Measurements from ENCODE around the gene OR10J5. TPM values are rescaled to one million over a fixed set of nuclear protein-coding genes. Genes with fewer than 3 reads are reported as not detected.

The OR10J5 gene
- total RNA-seq (2021; fragmentation: NEBNext Ultra II Directional; extraction: Animal tissue kit (Norgen Biotek cat#: 25700)), result not detected
- long read RNA-seq, result 0 reads

GRCh38 chr1:159535907-159536306, at the start of gene OR10J5:
OR10J5 (minus strand) TSS chr1:159536007; CDS start chr1:159536007, 0 bp downstream.
- Mint-ChIP-seq H3K27ac (no peak within 1 kb of the TSS), H3K4me3 (no peak within 1 kb of the TSS), H3K9me3 (peaks cover 20% of the 10 kb centered on the region), H3K27me3 (ENCODE audit: insufficient read depth) (peaks cover 4% of the 10 kb centered on the region; the same call in 1 of the 2 replicates), H3K36me3 (ENCODE audit: low read depth) (peaks cover 18% of the 10 kb centered on the region), H3K4me1 (ENCODE audit: low read depth) (peaks cover 6% of the 10 kb centered on the region; the same call in 1 of the 2 replicates)
- no peak for DNase-seq
- TF ChIP-seq CTCF (IDR thresholded peaks at IDR 0.05), result no peak

GRCh38 chr1:159584536-159584935, 48.7 kb upstream of the OR10J5 start:
- Mint-ChIP-seq H3K27ac (no peak overlapping the region), H3K9me3 (no peaks in the 10 kb centered on the region; the same call in 1 of the 2 replicates), H3K4me1 (ENCODE audit: low read depth) (peaks cover 20% of the 10 kb centered on the region; the same call in 1 of the 2 replicates), H3K27me3 (ENCODE audit: insufficient read depth) (peaks cover 2% of the 10 kb centered on the region; the same call in 1 of the 2 replicates), H3K36me3 (ENCODE audit: low read depth) (peaks cover under 1% of the 10 kb centered on the region), H3K4me3 (no peak overlapping the region)
- TF ChIP-seq CTCF (IDR thresholded peaks at IDR 0.05), result no peak
- DNase-seq, result no peak

GRCh38 chr1:159581422-159581821, 45.6 kb upstream of the OR10J5 start:
- Mint-ChIP-seq H3K27ac (no peak overlapping the region), H3K36me3 (ENCODE audit: low read depth) (no peaks in the 10 kb centered on the region), H3K4me3 (no peak overlapping the region), H3K9me3 (no peaks in the 10 kb centered on the region), H3K27me3 (ENCODE audit: insufficient read depth) (no peaks in the 10 kb centered on the region; the same call in 1 of the 2 replicates), H3K4me1 (ENCODE audit: low read depth) (peaks cover 19% of the 10 kb centered on the region; the same call in 1 of the 2 replicates)
- DNase-seq, result no peak
- TF ChIP-seq CTCF (IDR thresholded peaks at IDR 0.05), result no peak

- H3K27ac Mint-ChIP-seq, result no peak overlapping the region
- no peak for TF ChIP-seq CTCF (IDR thresholded peaks at IDR 0.05)
- H3K36me3 Mint-ChIP-seq (ENCODE audit: low read depth), result no peaks in the 10 kb centered on the region
- peaks cover 19% of the 10 kb centered on the region; the same call in 1 of the 2 replicates for H3K4me1 Mint-ChIP-seq (ENCODE audit: low read depth)
- H3K4me3 Mint-ChIP-seq, result no peak overlapping the region
- no peaks in the 10 kb centered on the region; the same call in 1 of the 2 replicates for H3K27me3 Mint-ChIP-seq (ENCODE audit: insufficient read depth)
- peaks cover under 1% of the 10 kb centered on the region; the same call in 1 of the 2 replicates for H3K9me3 Mint-ChIP-seq
- DNase-seq, result no peak
Measured at GRCh38 chr1:159580340-159580739, 44.5 kb upstream of the OR10J5 start.

- H3K4me3 Mint-ChIP-seq, result no peak overlapping the region
- H3K4me1 Mint-ChIP-seq (ENCODE audit: low read depth), result peaks cover 19% of the 10 kb centered on the region; the same call in 1 of the 2 replicates
- DNase-seq, result no peak
- peaks cover 2% of the 10 kb centered on the region; the same call in 1 of the 2 replicates for H3K27me3 Mint-ChIP-seq (ENCODE audit: insufficient read depth)
- peaks cover 15% of the 10 kb centered on the region for H3K9me3 Mint-ChIP-seq
- peaks cover 8% of the 10 kb centered on the region for H3K36me3 Mint-ChIP-seq (ENCODE audit: low read depth)
- TF ChIP-seq CTCF (IDR thresholded peaks at IDR 0.05), result no peak
- no peak overlapping the region for H3K27ac Mint-ChIP-seq
Measured at GRCh38 chr1:159577446-159577845, 41.6 kb upstream of the OR10J5 start.

Data from HFFc6 (cell line).